ENCODE results near the gene PUS1.
"Not testable (repeated sequence)": the region's sequence is repeated elsewhere in the genome, so short reads cannot be mapped to it uniquely, and the experiment has no call there.

PUS1 gene

DNA sequence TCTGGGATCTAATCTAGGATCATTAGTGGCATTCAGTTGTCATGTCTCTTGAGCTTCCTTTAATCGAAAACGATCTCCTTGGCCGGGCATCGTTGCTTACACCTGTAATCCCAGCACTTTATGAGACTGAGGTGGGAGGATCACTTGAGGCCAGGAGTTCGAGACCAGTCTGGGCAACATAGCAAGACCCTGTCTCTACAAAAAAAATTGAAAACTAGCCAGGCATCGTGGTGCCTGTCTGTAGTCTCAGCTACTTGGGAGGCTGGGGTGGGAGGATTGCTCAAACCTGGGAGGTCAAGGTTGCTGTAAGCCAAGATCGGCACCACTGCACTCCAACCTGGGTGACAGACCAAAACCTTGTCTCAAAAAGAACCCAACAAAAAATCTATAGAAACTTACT, 9.0 kb downstream of the PUS1 start:
- DNase-seq (ENCODE audit: low spot score), result no peak

GRCh38 chr12:131939007-131939406, 9.9 kb downstream of the PUS1 start:
- DNase-seq (ENCODE audit: low spot score), result no peak

GRCh38 chr12:131940141-131940547, 11.1 kb downstream of the PUS1 start:
- DNase-seq (ENCODE audit: low spot score), result no peak

GRCh38 chr12:131941116-131941986, 12.3 kb downstream of the PUS1 start:
- DNase-seq (ENCODE audit: low spot score), result no peak

DNA sequence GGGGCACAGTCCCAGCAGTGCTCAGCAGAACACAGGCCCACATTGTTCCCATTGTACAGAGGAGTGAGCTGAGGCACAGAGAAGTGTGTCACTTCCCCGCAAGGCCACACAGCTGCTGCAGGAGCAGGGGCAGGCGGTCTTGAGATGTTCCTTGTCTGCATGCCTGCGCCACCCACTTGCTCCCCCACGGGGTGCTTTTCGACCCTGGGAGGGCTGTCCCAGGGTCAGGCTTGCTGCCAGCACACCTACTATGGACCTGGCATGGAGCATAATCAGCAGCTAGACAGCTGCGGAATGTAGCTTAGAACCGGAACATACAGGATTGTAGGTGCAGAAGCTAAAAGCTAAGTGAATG, 12.9 kb downstream of the PUS1 start:
- DNase-seq (ENCODE audit: low spot score), result no peak

DNA sequence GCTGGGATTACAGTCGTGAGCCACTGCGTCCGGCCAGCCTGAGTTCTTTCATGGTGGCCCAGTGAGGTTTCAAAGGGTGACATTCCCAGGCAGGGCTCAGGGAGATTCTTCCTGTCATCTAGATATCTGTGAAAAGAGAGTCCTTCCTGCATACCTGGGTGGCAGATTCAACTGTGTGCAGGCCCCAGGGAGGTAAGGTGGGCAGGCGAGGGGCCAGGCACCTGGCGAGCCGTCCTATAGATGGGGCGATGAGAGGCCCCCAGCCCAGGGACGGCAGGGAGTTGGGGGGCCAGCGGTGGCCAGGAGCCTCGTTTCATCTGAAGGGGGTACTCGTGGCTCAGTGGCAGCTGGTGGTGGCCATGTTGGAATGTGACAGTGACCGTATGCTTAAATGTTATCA, 13.6 kb downstream of the PUS1 start:
- no peak for DNase-seq (ENCODE audit: low spot score)

- DNase-seq (ENCODE audit: low spot score), result no peak
Observed at GRCh38 chr12:131943389-131943788, 14.3 kb downstream of the PUS1 start.

DNA sequence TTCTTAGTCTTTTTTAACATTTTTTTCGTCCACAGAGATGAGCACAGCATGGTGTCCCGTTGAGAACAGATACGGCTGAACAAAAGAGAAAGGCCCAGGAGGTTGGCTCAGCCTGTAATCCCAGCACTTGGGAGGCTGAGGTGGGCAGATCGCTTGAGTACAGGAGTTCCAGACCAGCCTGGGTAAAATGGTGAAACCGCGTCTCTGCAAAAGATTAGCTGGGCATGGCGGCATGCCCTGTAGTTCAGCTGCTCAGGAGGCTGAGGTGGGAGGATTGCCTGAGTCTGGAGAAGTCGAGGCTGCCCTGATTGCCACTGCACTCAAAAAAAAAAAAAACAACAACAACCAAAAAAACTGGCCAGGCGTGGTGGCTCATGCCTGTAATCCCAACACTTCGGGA, 14.8 kb downstream of the PUS1 start:
- no peak for DNase-seq (ENCODE audit: low spot score)

DNA sequence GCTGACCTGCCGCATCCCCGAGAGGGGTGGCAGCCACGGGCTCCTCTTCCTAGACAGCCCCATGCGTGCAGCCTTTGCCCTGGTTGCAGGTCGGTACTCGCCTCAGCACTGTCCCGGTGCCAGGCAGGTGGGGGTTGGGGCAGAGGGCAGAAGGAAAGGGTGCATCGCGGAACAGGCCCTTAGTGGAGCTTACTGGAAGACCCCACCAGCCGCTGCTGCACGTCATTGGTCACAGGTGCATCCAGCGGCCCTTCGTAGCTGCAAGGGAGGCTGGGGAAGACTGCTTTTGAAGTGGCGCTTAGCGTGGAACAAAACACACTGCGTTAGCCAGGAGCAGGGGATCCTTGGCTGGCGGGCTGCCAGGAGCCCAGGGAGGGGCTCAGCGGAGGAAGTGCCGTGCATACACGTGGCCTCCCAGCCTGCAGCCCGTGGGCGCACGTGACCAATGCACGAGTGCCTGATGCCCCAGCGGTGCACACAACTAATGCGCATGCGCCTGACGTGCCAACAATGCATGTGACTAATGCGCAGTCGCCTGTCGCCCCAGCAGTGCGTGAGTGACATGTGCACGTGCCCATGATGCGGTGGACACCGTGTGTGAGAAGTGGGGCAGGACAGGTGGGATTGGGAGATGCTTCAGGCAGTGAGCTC, 15.7 kb downstream of the PUS1 start:
- DNase-seq (ENCODE audit: low spot score), result no peak

DNA sequence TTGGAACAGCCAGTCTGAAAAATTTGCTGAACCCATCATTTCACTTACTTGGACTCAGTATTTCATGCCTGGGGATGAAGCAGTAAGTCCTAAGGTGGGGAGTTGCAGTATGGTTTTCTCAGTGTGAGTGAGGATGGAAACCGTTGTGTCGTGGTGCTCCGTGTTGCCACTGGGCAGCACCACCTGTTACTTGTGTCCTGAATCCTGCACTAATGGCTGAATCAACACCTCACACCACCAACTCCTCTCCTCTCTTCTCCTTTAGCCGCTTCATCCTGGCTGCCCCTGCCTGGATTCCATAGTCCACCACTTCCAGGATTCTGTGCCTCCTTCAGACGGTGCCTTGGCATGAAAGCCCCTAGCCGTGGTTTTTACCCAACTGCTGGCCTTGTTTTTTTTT, 17.7 kb downstream of the PUS1 start:
- no peak for DNase-seq (ENCODE audit: low spot score)

- DNase-seq (ENCODE audit: low spot score), result no peak
Observed at GRCh38 chr12:131947482-131948027, 18.5 kb downstream of the PUS1 start.

DNA sequence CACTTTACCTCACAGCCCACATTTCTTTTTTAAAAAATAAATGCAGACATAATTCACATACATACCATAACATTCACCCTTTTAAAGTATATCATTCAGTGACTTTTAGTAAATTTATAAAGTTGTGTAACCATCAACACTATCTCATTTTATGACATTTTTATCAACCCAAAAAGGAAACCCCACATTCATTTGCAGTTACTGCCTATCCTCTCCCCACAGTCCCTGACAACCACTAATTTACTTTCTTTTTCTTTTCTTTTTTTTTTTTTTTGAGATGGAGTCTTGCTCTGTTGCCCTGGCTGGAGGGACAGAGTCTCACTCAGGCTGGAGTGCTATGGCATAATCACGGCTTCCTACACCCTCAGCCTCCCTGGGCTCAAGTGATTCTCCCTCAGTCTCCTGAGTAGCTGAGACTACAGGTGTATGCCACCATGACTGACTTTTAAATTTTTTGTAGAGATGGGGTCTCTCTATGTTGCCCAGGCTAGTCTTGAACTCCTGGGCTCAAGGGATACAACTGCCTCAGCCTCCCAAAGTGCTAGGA, 19.2 kb downstream of the PUS1 start:
- DNase-seq (ENCODE audit: low spot score), result no peak

- not testable (repeated sequence) for DNase-seq (ENCODE audit: low spot score)
Observed at GRCh38 chr12:131948713-131949430, 19.8 kb downstream of the PUS1 start.

GRCh38 chr12:131949431-131950181, 20.5 kb downstream of the PUS1 start, which contains the start of gene EP400:
Gene EP400, plus strand, starts transcription at chr12:131949942. Its CDS starts 10,678 bp downstream, at chr12:131960620.
- peak; percentile 98 for DNase-seq (ENCODE audit: low spot score)

DNA sequence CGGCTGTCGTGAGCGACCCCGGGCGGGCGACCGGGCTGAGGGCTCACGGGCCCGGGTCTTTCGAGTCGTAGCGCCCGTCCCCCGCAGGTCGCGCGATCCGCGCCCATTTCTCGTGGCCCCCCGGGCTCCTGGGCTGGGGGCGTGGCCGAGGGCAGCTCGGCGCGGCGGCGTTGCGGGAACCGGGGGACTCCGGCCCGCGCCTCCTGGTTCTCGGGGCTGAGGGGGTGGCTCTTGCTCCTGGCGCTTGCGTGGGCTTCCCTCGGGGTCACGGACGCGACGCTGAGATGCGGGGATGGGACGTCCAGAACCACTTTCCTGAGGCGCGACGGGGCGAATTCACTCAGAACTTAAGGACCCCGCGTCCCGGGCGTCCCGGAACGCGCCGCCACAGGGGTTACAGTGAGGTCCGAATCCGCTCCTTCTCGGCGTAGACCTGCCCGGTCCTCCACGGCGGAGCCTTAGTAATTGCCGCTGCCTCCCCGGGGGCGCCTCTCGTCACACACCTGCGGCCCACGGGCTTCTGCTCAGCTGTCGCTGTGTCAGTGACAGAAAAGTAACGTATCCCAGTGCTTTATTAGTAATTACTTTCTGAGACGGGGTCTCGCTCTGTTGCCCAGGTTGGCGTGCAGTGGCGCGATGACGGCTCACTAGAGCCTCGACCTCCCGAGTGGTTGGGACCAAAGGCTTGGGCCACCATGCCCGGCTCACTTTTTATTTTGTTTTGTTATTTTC, 21.3 kb downstream of the PUS1 start:
- DNase-seq (ENCODE audit: low spot score), result peak; percentile 60

- not testable (repeated sequence) for DNase-seq (ENCODE audit: low spot score)
Observed at GRCh38 chr12:131953810-131954209, 24.7 kb downstream of the PUS1 start.

GRCh38 chr12:131954460-131954859, 25.4 kb downstream of the PUS1 start:
- not testable (repeated sequence) for DNase-seq (ENCODE audit: low spot score)

GRCh38 chr12:131959116-131959515, 30.0 kb downstream of the PUS1 start:
- no peak for DNase-seq (ENCODE audit: low spot score)

GRCh38 chr12:131959641-131960589, 30.8 kb downstream of the PUS1 start:
- no peak for DNase-seq (ENCODE audit: low spot score)

Measured in iPS-NIHi11 (cell line).